K562 (cell line): ENCODE data around the gene MMP26. TPM values are rescaled to one million over a fixed set of nuclear protein-coding genes. Genes with fewer than 3 reads are reported as not detected.

Experiments
- ATAC-seq: fragments of 200-7000 bp; cut with Tn5 transposase; 3 replicates; pipeline ENCODE4 v1.9.1; 2020; ENCODE audit warnings: moderate library complexity
- BruUV-seq: library from RNA; stranded (reverse); fragments of 400-500 nt; replicated peaks from 2 replicates; lab custom pipeline; 2021; lab: Mats Ljungman, UMichigan
- CTCF ChIA-PET: fragments of 300-600 bp; formaldehyde crosslinking; extraction: SDS; loops from one replicate; lab custom pipeline; 2021; ENCODE audit warnings: low intra/inter-chr PET ratio; lab: Yijun Ruan, JAX
- POLR2A ChIA-PET: fragments of 300-600, 350-650 bp; sonication (Branson Sonifier 250); formaldehyde crosslinking; extraction: SDS; loops from one replicate; lab custom pipeline; 2021; ENCODE audit warnings: antibody characterized with exemption, inconsistent platforms; lab: Yijun Ruan, JAX
- DNase-seq, 4 experiments: peaks; one replicate each; pipeline versions ENCODE4 v3.0.0 to v3.0.0-alpha.2; 2011 to 2018; ENCODE audit warnings: low spot score in 3 of 4, mixed read lengths in 3 of 4; ENCODE audit errors: extremely low read depth in 1 of 4
- FAIRE-seq: peaks from 2 replicates; lab custom pipeline; 2011; peaks lifted over from hg19 to GRCh38; lab: Jason Lieb, UNC
- H2AFZ ChIP-seq: 2 replicates; pipeline ENCODE4 v1.6.0; 2011; ENCODE audit warnings: low read depth, low read length, control low read depth, inconsistent platforms
- H3K27ac ChIP-seq: fragments of 200-600 bp; 3 replicates; pipeline ENCODE4 v1.8.0; 2011; ENCODE audit warnings: low read depth, mild to moderate bottlenecking, control low read depth, inconsistent platforms, low read length, moderate library complexity, mixed read lengths; ENCODE audit errors: extremely low read depth
- H3K27me3 ChIP-seq, 2 experiments: fragments of 300-600 bp in 1 of 2; 2 replicates in 1 of 2; 3 replicates in 1 of 2; pipeline versions ENCODE4 v1.6.0 to v1.8.0; 2011; ENCODE audit warnings: inconsistent platforms in 2 of 2, low read length in 2 of 2, mild to moderate bottlenecking in 1 of 2, mixed read lengths in 1 of 2, moderate library complexity in 1 of 2; ENCODE audit not compliant: control insufficient read depth in 2 of 2, insufficient read depth in 2 of 2
- H3K36me3 ChIP-seq: fragments of 300-600 bp; 3 replicates; pipeline ENCODE4 v1.8.0; 2011; ENCODE audit warnings: mild to moderate bottlenecking, low read length, inconsistent platforms; ENCODE audit not compliant: control insufficient read depth, insufficient read depth
- H3K4me1 ChIP-seq, 2 experiments: fragments of 200-600 bp in 1 of 2; replicated peaks in 1 of 2; 2 replicates in 1 of 2; 3 replicates in 1 of 2; pipeline versions ENCODE4 v1.5.1 to v1.8.0; 2011; ENCODE audit warnings: inconsistent platforms in 2 of 2, low read length in 2 of 2, mild to moderate bottlenecking in 1 of 2, mixed read lengths in 1 of 2, moderate library complexity in 1 of 2; ENCODE audit not compliant: control insufficient read depth in 2 of 2, insufficient read depth in 2 of 2
- H3K4me2 ChIP-seq: 2 replicates; pipeline ENCODE4 v1.6.1; 2011; ENCODE audit warnings: low read length, control low read depth, inconsistent platforms, mixed read lengths; ENCODE audit not compliant: insufficient read depth
- H3K4me3 ChIP-seq: fragments of 200-600 bp; sonication (generic), shearing (Covaris generic); 2 replicates; pipeline ENCODE4 v1.5.1; 2016; ENCODE audit warnings: control low read depth, inconsistent platforms
- H3K79me2 ChIP-seq: fragments of 200-600 bp; 3 replicates; pipeline ENCODE4 v1.8.0; 2011; ENCODE audit warnings: low read length, inconsistent platforms; ENCODE audit not compliant: control insufficient read depth, insufficient read depth
- H3K9ac ChIP-seq, 2 experiments: 2 replicates each; pipeline versions ENCODE4 v1.6.0 to v1.6.1; 2011; ENCODE audit warnings: low read depth in 2 of 2, low read length in 2 of 2, control low read depth in 1 of 2, inconsistent platforms in 1 of 2, mild to moderate bottlenecking in 1 of 2, mixed read lengths in 1 of 2; ENCODE audit not compliant: insufficient read depth in 1 of 2
- H3K9me1 ChIP-seq: one replicate; pipeline ENCODE4 v1.6.0; 2011; ENCODE audit warnings: inconsistent platforms, mild to moderate bottlenecking, low read length, moderate library complexity; ENCODE audit not compliant: control insufficient read depth, insufficient read depth
- H3K9me3 ChIP-seq: replicated peaks from 2 replicates; pipeline ENCODE4 v1.5.1; 2011; ENCODE audit warnings: low read depth, low read length, inconsistent platforms; ENCODE audit not compliant: control insufficient read depth, insufficient read depth
- H4K20me1 ChIP-seq: replicated peaks from 2 replicates; pipeline ENCODE4 v1.6.1; 2011; ENCODE audit warnings: low read length, inconsistent platforms, mixed read lengths; ENCODE audit not compliant: control insufficient read depth, insufficient read depth
- CTBP1 ChIP-seq: fragments of 450-650 bp; IDR thresholded peaks from 2 replicates; pipeline ENCODE4 v1.6.1; 2016; ENCODE audit warnings: borderline replicate concordance
- ETV6 ChIP-seq, 3 experiments: fragments of 150-350 bp in 1 of 3; sonication (generic) in 1 of 3; formaldehyde crosslinking in 1 of 3; IDR thresholded peaks; 2 replicates each; pipeline versions ENCODE4 v1.6.1 to v1.8.0; 2014 to 2022; ENCODE audit warnings: borderline replicate concordance in 2 of 3, low read depth in 2 of 3, antibody characterized with exemption in 1 of 3, low read length in 1 of 3, mild to moderate bottlenecking in 1 of 3, missing genetic modification reagents in 1 of 3
- RFX7 ChIP-seq: fragments of 250-450 bp; sonication (Bioruptor Pico); IDR thresholded peaks from 2 replicates; pipeline ENCODE4 v1.5.1; 2021; ENCODE audit warnings: mild to moderate bottlenecking
- STAT5B ChIP-seq: fragments of 250-450 bp; sonication (Bioruptor Pico); IDR thresholded peaks from 2 replicates; pipeline ENCODE4 v1.8.0; 2021; ENCODE audit warnings: mild to moderate bottlenecking, inconsistent platforms
- TAF7 ChIP-seq: fragments of 450-650 bp; IDR thresholded peaks from 2 replicates; pipeline ENCODE4 v1.6.1; 2016; ENCODE audit warnings: missing genetic modification characterization, missing compliant biosample characterization
- TCF3 ChIP-seq: sonication (generic); formaldehyde crosslinking; IDR thresholded peaks from 2 replicates; pipeline ENCODE4 v1.4.0; 2020; ENCODE audit warnings: mild to moderate bottlenecking, missing genetic modification reagents
- VEZF1 ChIP-seq: fragments of 200-800 bp; sonication (Bioruptor generic); IDR thresholded peaks from 2 replicates; pipeline ENCODE4 v1.6.1; 2017; ENCODE audit warnings: missing genetic modification characterization, missing compliant biosample characterization
- ZNF511 ChIP-seq: sonication (generic); formaldehyde crosslinking; IDR thresholded peaks from 2 replicates; pipeline ENCODE4 v1.8.0; 2022; ENCODE audit warnings: mild to moderate bottlenecking, missing genetic modification reagents
- whole genome bisulfite sequencing: fragments of 100-300 bp; shearing (Covaris generic); methylation state at CpG from one replicate; pipeline ENCODE4 v1.1.6; 2016; ENCODE audit warnings: low coverage, mixed read lengths; ENCODE audit not compliant: insufficient coverage; ENCODE audit errors: missing lambda C conversion rate; 5-methylcytosine and 5-hydroxymethylcytosine counted together
- in situ Hi-C: fragments of 300-500 bp; cut with MboI; formaldehyde crosslinking; loops from 4 replicates; pipeline ENCODE4 v1.15.0; 2018; ENCODE audit warnings: inconsistent platforms, mixed read lengths
- intact Hi-C: fragments of 100-400 bp; cut with micrococcal nuclease; formaldehyde crosslinking; loops from 2 replicates; pipeline ENCODE4 v1.14.2; 2022
- polyA plus RNA-seq, 8 experiments: library from polyadenylated mRNA; depleted of rRNA in 4 of 8; stranded (reverse) in 5 of 8; unstranded in 3 of 8; fragments of >200 nt; fragmentation: Nextera tagmentation in 2 of 8; fragmentation: Illumina TruSeq in 1 of 8; extraction: Ambion mirVana in 2 of 8; extraction: Trizol in 1 of 8; gene quantifications; 2 replicates each; pipeline versions ENCODE4 v1.2.1 to v1.2.3, GENCODE V29; 2011 to 2014; ENCODE audit warnings: inconsistent platforms in 1 of 8, missing spikeins in 1 of 8
- total RNA-seq, 7 experiments: library from RNA; depleted of rRNA in 6 of 7; stranded (reverse); fragments of >200 nt in 6 of 7; fragmentation: Illumina TruSeq in 2 of 7; extraction: Trizol in 2 of 7; gene quantifications; 2 replicates each; pipeline versions ENCODE4 v1.2.1 to v1.2.3, GENCODE V29; 2011 to 2021; ENCODE audit warnings: low replicate concordance in 1 of 7

The MMP26 gene
- total and polyA plus RNA-seq, 9 of the 15 experiments (the other 6 are each of a cell fraction or from before 2014, with no cell fraction given) = not detected

GRCh38 chr11:4658629-4659445 lies 45.7 kb upstream of the MMP26 start (continued):
- TF ChIP-seq ZNF511 (CRISPR knock-in tag) = no peak
- peak; percentile 50 for TF ChIP-seq VEZF1
- TF ChIP-seq RFX7 (CRISPR knock-in tag) = no peak
- TF ChIP-seq ETV6 (IDR thresholded peaks at IDR 0.05; ENCODE audit: borderline replicate concordance in 1 of 2, low read depth in 2 of 2, low read length in 1 of 2) = no peak
- no peak for TF ChIP-seq ETV6 (CRISPR knock-in tag; IDR thresholded peaks at IDR 0.05; ENCODE audit: borderline replicate concordance)
- no peak for TF ChIP-seq STAT5B (CRISPR knock-in tag)

GRCh38 chr11:4662876-4663275 lies 41.7 kb upstream of the MMP26 start:
- Histone ChIP-seq H3K9me3 (no peaks in the 10 kb centered on the region), H3K9me1 (no peaks in the 10 kb centered on the region), H2AFZ (no peak overlapping the region), H4K20me1 (no peaks in the 10 kb centered on the region), H3K27me3 (no peaks in the 10 kb centered on the region), H3K27ac (no peak overlapping the region), H3K9ac (no peak overlapping the region), H3K4me1 (peaks cover 0 to 15% of the 10 kb centered on the region in 2 experiments; a peak in 4 of 5 replicates), H3K79me2 (no peaks in the 10 kb centered on the region), H3K4me2 (no peak overlapping the region), H3K36me3 (no peaks in the 10 kb centered on the region), H3K4me3 (no peak overlapping the region)
- 64% methylated on average over 6 of the region's 6 CpGs for WGBS
- no peak for ATAC-seq
- no peak for DNase-seq
- intact Hi-C loops = no loop called here
- CTCF ChIA-PET = no interaction called here
- POLR2A ChIA-PET = no interaction called here
- no TSS peak for BruUV-seq
- no peak for TF ChIP-seq CTBP1
- no peak for TF ChIP-seq TAF7
- TF ChIP-seq TCF3 (CRISPR knock-in tag) = no peak
- FAIRE-seq = no peak
- in situ Hi-C loops = no loop called here
